HCT116 (cell line): ENCODE results near the gene FBXL15. TPM values are rescaled to one million over a fixed set of nuclear protein-coding genes. Genes with fewer than 3 reads are reported as not detected.

ENCODE experiments used
- ATAC-seq: fragments of 200-7000 bp; cut with Tn5 transposase; 2 replicates; pipeline ENCODE4 v1.9.1; 2020; ENCODE audit warnings: mild to moderate bottlenecking, moderate library complexity
- BruUV-seq: library from RNA; stranded (reverse); fragments of 400-500 nt; replicated peaks from 2 replicates; lab custom pipeline; 2021; lab: Mats Ljungman, UMichigan
- CTCF ChIA-PET: fragments of 300-600 bp; sonication (Branson Sonifier 250); formaldehyde crosslinking; loops from one replicate; lab custom pipeline; 2021; ENCODE audit warnings: antibody characterized with exemption; lab: Charles Lee
- POLR2A ChIA-PET: fragments of 300-600, 350-600 bp; sonication (Branson Sonifier 250); formaldehyde crosslinking; loops from one replicate; lab custom pipeline; 2021; ENCODE audit warnings: antibody characterized with exemption; lab: Charles Lee
- RAD21 ChIA-PET, 2 experiments: fragments of 300-600 bp; sonication (Branson Sonifier 250); formaldehyde crosslinking; loops; one replicate each; lab custom pipeline; 2023; ENCODE audit warnings: low total read pairs in 2 of 2; ENCODE audit not compliant: uncharacterized antibody in 2 of 2, unreplicated experiment in 2 of 2, low non-redundant PET in 1 of 2; lab: Charles Lee
- DNase-seq: peaks from one replicate; pipeline ENCODE4 v3.0.0-alpha.2; 2010; ENCODE audit warnings: low read depth, low spot score
- H2AFZ ChIP-seq: fragments of 200-600 bp; shearing (Covaris generic), sonication (generic); 2 replicates; pipeline ENCODE4 v1.6.1; 2017; ENCODE audit warnings: low read depth, mixed run types, mixed read lengths, antibody characterized with exemption, low read length; ENCODE audit not compliant: poor library complexity, severe bottlenecking
- H3K27ac ChIP-seq: 2 replicates; pipeline ENCODE4 v1.5.1; 2012; ENCODE audit warnings: low read depth, low read length
- H3K27me3 ChIP-seq: fragments of 200-600 bp; sonication (generic); 2 replicates; pipeline ENCODE4 v1.6.1; 2016; ENCODE audit warnings: mixed run types, low read length, mixed read lengths; ENCODE audit not compliant: insufficient read depth
- H3K36me3 ChIP-seq, 2 experiments: fragments of 200-500 bp in 1 of 2; fragments of 200-600 bp in 1 of 2; sonication (Bioruptor generic) in 1 of 2; sonication (generic) in 1 of 2; 2 replicates each; pipeline versions ENCODE4 v1.5.1 to v1.6.1; 2014 to 2016; ENCODE audit warnings: low read length in 2 of 2, inconsistent platforms in 1 of 2, mixed read lengths in 1 of 2, mixed run types in 1 of 2; ENCODE audit not compliant: insufficient read depth in 2 of 2, control insufficient read depth in 1 of 2
- H3K4me1 ChIP-seq, 2 experiments: fragments of 200-600 bp in 1 of 2; sonication (generic) in 1 of 2; 2 replicates each; pipeline versions ENCODE4 v1.5.1 to v1.6.1; 2012 to 2017; ENCODE audit warnings: low read length in 2 of 2, inconsistent platforms in 1 of 2, mild to moderate bottlenecking in 1 of 2, mixed read lengths in 1 of 2, mixed run types in 1 of 2, moderate library complexity in 1 of 2; ENCODE audit not compliant: insufficient read depth in 2 of 2, control insufficient read depth in 1 of 2
- H3K4me2 ChIP-seq: fragments of 200-600 bp; sonication (generic); 2 replicates; pipeline ENCODE4 v1.6.1; 2017; ENCODE audit warnings: mixed run types, low read length, mixed read lengths
- H3K4me3 ChIP-seq, 2 experiments: fragments of 200-600 bp in 1 of 2; sonication (generic) in 1 of 2; replicated peaks in 1 of 2; 2 replicates each; pipeline ENCODE4 v1.5.1; 2011 to 2016; ENCODE audit warnings: low read length in 2 of 2, control low read depth in 1 of 2, low read depth in 1 of 2, mild to moderate bottlenecking in 1 of 2, mixed read lengths in 1 of 2, mixed run types in 1 of 2
- H3K79me2 ChIP-seq: fragments of 200-600 bp; sonication (generic); 2 replicates; pipeline ENCODE4 v1.6.1; 2017; ENCODE audit warnings: mild to moderate bottlenecking, mixed run types, low read length, moderate library complexity, mixed read lengths; ENCODE audit not compliant: insufficient read depth
- H3K9ac ChIP-seq: fragments of 200-600 bp; sonication (generic); 2 replicates; pipeline ENCODE4 v1.6.1; 2016; ENCODE audit warnings: low read length, mixed read lengths
- H3K9me2 ChIP-seq: fragments of 200-600 bp; sonication (generic), shearing (Covaris generic); 2 replicates; pipeline ENCODE4 v1.6.1; 2017; ENCODE audit warnings: mixed run types, mild to moderate bottlenecking, moderate library complexity; ENCODE audit not compliant: insufficient read depth
- H3K9me3 ChIP-seq, 2 experiments: fragments of 200-500 bp in 1 of 2; fragments of 200-600 bp in 1 of 2; sonication (Bioruptor generic) in 1 of 2; sonication (generic) in 1 of 2; 2 replicates each; pipeline ENCODE4 v1.6.1; 2014 to 2017; ENCODE audit warnings: low read length in 2 of 2, mixed read lengths in 2 of 2, inconsistent platforms in 1 of 2, low read depth in 1 of 2, mild to moderate bottlenecking in 1 of 2, mixed run types in 1 of 2, moderate library complexity in 1 of 2; ENCODE audit not compliant: control insufficient read depth in 1 of 2, insufficient read depth in 1 of 2
- H4K20me1 ChIP-seq: fragments of 200-600 bp; sonication (generic), shearing (Covaris generic); 2 replicates; pipeline ENCODE4 v1.6.1; 2017; ENCODE audit warnings: mixed run types, mild to moderate bottlenecking, moderate library complexity; ENCODE audit not compliant: insufficient read depth
- CEBPB ChIP-seq: IDR thresholded peaks from 2 replicates; pipeline ENCODE4 v1.6.1; 2012; ENCODE audit warnings: low read depth
- EGR1 ChIP-seq: IDR thresholded peaks from 2 replicates; pipeline ENCODE4 v1.6.1; 2012; ENCODE audit warnings: low read depth
- POLR2AphosphoS5 ChIP-seq: IDR thresholded peaks from 2 replicates; pipeline ENCODE4 v1.6.1; 2011; ENCODE audit warnings: mild to moderate bottlenecking, low read depth, low read length, moderate library complexity
- REST ChIP-seq: IDR thresholded peaks from 2 replicates; pipeline ENCODE4 v1.6.1; 2012; ENCODE audit warnings: low read depth
- SRF ChIP-seq: IDR thresholded peaks from 2 replicates; pipeline ENCODE4 v1.6.1; 2012; ENCODE audit warnings: low read depth
- intact Hi-C: fragments of 100-400 bp; cut with micrococcal nuclease; formaldehyde crosslinking; loops from 2 replicates; pipeline ENCODE4 v1.10.0; 2022
- total RNA-seq: library from RNA; stranded (reverse); gene quantifications from one replicate; pipeline ENCODE4 v1.2.1, GENCODE V29; 2021; ENCODE audit not compliant: unreplicated experiment

The FBXL15 gene
- total RNA-seq, 1 experiment from 2014 or later, result 21.1 TPM

DNA sequence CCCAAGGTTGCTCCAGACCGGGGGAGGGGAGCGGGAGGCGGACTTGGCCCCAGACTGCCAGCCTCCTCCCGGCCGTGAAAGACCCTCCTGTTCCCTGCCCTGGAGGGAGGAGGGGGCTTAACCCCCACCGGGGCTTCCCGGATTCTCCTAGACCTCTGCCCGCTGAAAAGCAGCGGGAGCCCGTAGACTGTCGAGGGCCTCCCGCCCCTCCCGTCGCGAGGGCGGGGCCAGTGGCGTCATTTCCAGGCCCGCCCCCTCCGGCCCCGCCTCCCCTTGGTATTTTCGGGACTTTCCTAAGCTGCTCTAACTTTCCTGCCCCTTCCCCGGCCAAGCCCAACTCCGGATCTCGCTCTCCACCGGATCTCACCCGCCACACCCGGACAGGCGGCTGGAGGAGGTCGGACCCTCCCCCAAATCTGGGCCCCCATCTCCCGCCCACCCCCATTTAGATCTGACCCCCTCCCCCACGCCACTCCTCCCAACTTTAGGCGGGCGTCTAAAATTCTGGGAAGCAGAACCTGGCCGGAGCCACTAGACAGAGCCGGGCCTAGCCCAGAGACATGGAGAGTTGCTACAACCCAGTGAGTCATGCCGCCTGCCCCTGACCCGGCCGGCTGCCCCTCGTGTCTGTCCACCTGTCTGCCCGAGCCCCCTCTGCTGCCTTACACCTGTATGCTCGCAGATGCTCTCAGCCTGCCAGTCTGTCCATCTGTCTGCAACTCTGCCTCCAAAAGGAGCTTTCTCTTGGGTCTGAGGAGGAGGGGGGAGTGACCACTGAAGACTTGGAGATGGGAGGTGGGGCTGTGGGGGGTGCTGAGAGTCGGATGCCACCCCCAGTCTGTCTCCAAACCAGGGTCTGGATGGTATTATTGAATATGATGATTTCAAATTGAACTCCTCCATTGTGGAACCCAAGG lies 25.0 kb upstream of the FBXL15 start, which contains the start of gene NFKB2:
Gene NFKB2, plus strand, starts transcription at position 306 of the 917 bp plus-strand sequence. Its CDS starts 255 bp downstream, at position 561.
- Histone ChIP-seq H2AFZ (no peak within 1 kb of the TSS), H3K27me3 (no peaks in the 10 kb centered on the region), H3K36me3 (peaks cover 6 to 20% of the 10 kb centered on the region in 2 experiments; a peak in 3 of 4 replicates), H3K27ac (peak within 1 kb of the TSS; percentile 77), H3K9ac (peak within 1 kb of the TSS; percentile 91), H3K4me1 (peaks cover 20 to 62% of the 10 kb centered on the region in 2 experiments), H4K20me1 (no peaks in the 10 kb centered on the region), H3K9me3 (no peaks in the 10 kb centered on the region), H3K4me3 (peak within 1 kb of the TSS; percentile 75 to 92), H3K9me2 (no peaks in the 10 kb centered on the region), H3K4me2 (peak within 1 kb of the TSS; percentile 99), H3K79me2 (peaks cover 13% of the 10 kb centered on the region; the same call in 1 of the 2 replicates)
- DNase-seq, result peak; percentile 72
- POLR2A ChIA-PET, result interaction anchor here (0.9 to 2.8 kb wide), 7 partner anchors 9 to 226 kb away, joined by 3 to 14 read pairs (median 3); no protein-coding TSS in a partner anchor
- TF ChIP-seq POLR2AphosphoS5, result peak; percentile 90
- TF ChIP-seq CEBPB, result no peak
- no TSS peak for BruUV-seq
- RAD21 ChIA-PET, result interaction anchor here in 1 of 2 experiments (1.2 to 2.2 kb wide), 2 partner anchors 25 to 165 kb away, joined by 5 to 7 read pairs; partner anchors contain the start of gene FBXL15
- CTCF ChIA-PET, result interaction anchor here (1.4 to 9.3 kb wide), 9 partner anchors 9 to 227 kb away, joined by 3 to 154 read pairs (median 22); partner anchors contain the start of genes ELOVL3 and FBXL15
- intact Hi-C loops, result loop anchor here (2.0 kb wide), 4 partner anchors 55 to 227 kb away; partner anchors contain the start of gene C10orf95
- peak; percentile 35 for ATAC-seq

DNA sequence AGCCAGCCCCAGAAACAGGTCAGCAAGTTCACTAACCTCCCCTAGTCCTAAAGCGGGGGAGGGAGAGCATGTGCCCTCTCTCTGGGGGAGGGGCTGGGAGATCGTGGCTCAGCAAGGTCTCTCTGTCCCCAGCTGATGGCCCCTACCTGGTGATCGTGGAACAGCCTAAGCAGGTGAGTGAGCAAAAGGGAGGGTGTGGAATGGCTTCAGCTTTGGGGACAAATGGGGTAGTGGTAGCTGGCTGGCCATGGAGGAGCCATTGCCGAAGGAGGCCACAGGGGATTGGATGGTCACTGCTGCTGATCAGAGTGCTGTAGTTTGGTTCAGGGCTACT lies 24.4 kb upstream of the FBXL15 start:
- intact Hi-C loops, result no loop called here
- no peaks in the 10 kb centered on the region for H3K27me3 ChIP-seq
- TF ChIP-seq REST, result no peak
- no peak for TF ChIP-seq SRF
- TF ChIP-seq EGR1, result no peak
- peaks cover 21 to 65% of the 10 kb centered on the region in 2 experiments for H3K4me1 ChIP-seq
- H4K20me1 ChIP-seq, result no peaks in the 10 kb centered on the region
- TSS peak; percentile 53 for BruUV-seq
- ChIA-PET CTCF (interaction anchor here (0.9 to 9.3 kb wide), 8 partner anchors 8 to 1527 kb away, joined by 3 to 154 read pairs (median 22); partner anchors contain the start of gene ELOVL3), POLR2A (interaction anchor here (0.7 to 2.6 kb wide), 2 partner anchors 9 to 166 kb away, joined by 3 to 14 read pairs; no protein-coding TSS in a partner anchor), RAD21 (no interaction called here)
- H3K9me2 ChIP-seq, result no peaks in the 10 kb centered on the region
- H3K9ac ChIP-seq, result peak overlapping the region; percentile 91
- H3K4me2 ChIP-seq, result peak overlapping the region; percentile 99
- ATAC-seq, result no peak
- H3K36me3 ChIP-seq, result peaks cover 6 to 24% of the 10 kb centered on the region in 2 experiments; a peak in 3 of 4 replicates
- no peak for DNase-seq
- peaks cover 13% of the 10 kb centered on the region; the same call in 1 of the 2 replicates for H3K79me2 ChIP-seq
- peak overlapping the region; percentile 75 to 92 for H3K4me3 ChIP-seq
- H3K9me3 ChIP-seq, result no peaks in the 10 kb centered on the region
- H3K27ac ChIP-seq, result peak overlapping the region; percentile 77
- H2AFZ ChIP-seq, result no peak overlapping the region
